HEK293 (cell line): ENCODE measurements around the gene IRF3.

Experiments used
- MZF1 ChIP-seq: fragments of 450-650 bp; formaldehyde crosslinking; IDR thresholded peaks from 2 replicates; pipeline ENCODE4 v1.5.1; 2017; ENCODE audit warnings: missing biosample characterization, missing genetic modification characterization, borderline replicate concordance
- REST ChIP-seq: fragments of 450-650 bp; formaldehyde crosslinking; IDR thresholded peaks from 2 replicates; pipeline ENCODE4 v1.5.1; 2016; ENCODE audit warnings: missing biosample characterization, missing genetic modification characterization
- TCF7L2 ChIP-seq: IDR thresholded peaks from 2 replicates; pipeline ENCODE4 v1.6.1; 2011; ENCODE audit warnings: low read depth, mild to moderate bottlenecking, inconsistent platforms, low read length, moderate library complexity, borderline replicate concordance
- YY1 ChIP-seq: fragments of 450-650 bp; formaldehyde crosslinking; IDR thresholded peaks from 2 replicates; pipeline ENCODE4 v1.5.1; 2018; ENCODE audit warnings: missing biosample characterization, missing genetic modification characterization
- ZBTB1 ChIP-seq: fragments of 450-650 bp; formaldehyde crosslinking; IDR thresholded peaks from 2 replicates; pipeline ENCODE4 v1.5.1; 2016; ENCODE audit warnings: missing biosample characterization, missing genetic modification characterization
- ZBTB21 ChIP-seq: fragments of 450-650 bp; formaldehyde crosslinking; IDR thresholded peaks from 2 replicates; pipeline ENCODE4 v1.5.1; 2017; ENCODE audit warnings: missing biosample characterization, missing genetic modification characterization
- ZBTB26 ChIP-seq: fragments of 450-650 bp; formaldehyde crosslinking; optimal IDR thresholded peaks from 2 replicates; pipeline ENCODE3; 2016; ENCODE audit warnings: missing biosample characterization, mild to moderate bottlenecking, missing genetic modification characterization
- ZBTB6 ChIP-seq: fragments of 450-650 bp; formaldehyde crosslinking; IDR thresholded peaks from 2 replicates; pipeline ENCODE4 v1.5.1; 2017; ENCODE audit warnings: missing biosample characterization, missing genetic modification characterization
- ZBTB7A ChIP-seq: fragments of 450-650 bp; formaldehyde crosslinking; IDR thresholded peaks from 2 replicates; pipeline ENCODE4 v1.5.1; 2016; ENCODE audit warnings: low read depth, missing biosample characterization, missing genetic modification characterization
- ZNF292 ChIP-seq: fragments of 450-650 bp; formaldehyde crosslinking; IDR thresholded peaks from 2 replicates; pipeline ENCODE4 v1.5.1; 2016; ENCODE audit warnings: low read depth, missing biosample characterization, missing genetic modification characterization, borderline replicate concordance
- ZNF626 ChIP-seq: fragments of 450-650 bp; sonication (Bioruptor Pico); formaldehyde crosslinking; IDR thresholded peaks from 2 replicates; pipeline ENCODE4 v1.5.1; 2018; ENCODE audit warnings: missing biosample characterization, missing genetic modification characterization, inconsistent platforms
- TF ChIP-seq, protein P1 (sequence below): fragments of 450-650 bp; formaldehyde crosslinking; IDR thresholded peaks from 2 replicates; pipeline ENCODE4 v1.5.1; 2016; ENCODE audit warnings: missing biosample characterization, missing genetic modification characterization

DNA sequence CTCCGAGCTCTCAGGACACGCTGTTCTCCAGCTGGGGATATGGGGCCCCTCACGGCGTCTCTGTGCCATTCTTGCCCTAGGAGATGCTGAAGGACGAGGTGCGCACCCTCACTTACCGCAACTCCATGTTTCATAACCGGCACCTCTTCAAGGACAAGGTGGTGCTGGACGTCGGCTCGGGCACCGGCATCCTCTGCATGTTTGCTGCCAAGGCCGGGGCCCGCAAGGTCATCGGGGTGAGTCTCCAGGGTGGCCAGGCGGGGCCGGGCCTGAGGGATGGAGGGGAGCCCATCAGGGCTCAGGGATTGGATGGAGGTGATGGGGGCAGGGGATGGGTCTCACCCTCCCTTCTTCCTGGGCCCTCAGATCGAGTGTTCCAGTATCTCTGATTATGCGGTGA, 16.2 kb upstream of the IRF3 start:
- TF ChIP-seq ZBTB6 (tag by site-specific recombination) (no peak), ZBTB1 (tag by site-specific recombination) (no peak), YY1 (tag by site-specific recombination) (no peak), ZNF292 (tag by site-specific recombination) (no peak), ZBTB7A (tag by site-specific recombination) (no peak), MZF1 (tag by site-specific recombination) (no peak), TCF7L2 (no peak), ZBTB21 (tag by site-specific recombination) (no peak), ZNF626 (tag by site-specific recombination) (no peak), ZBTB26 (tag by site-specific recombination) (no peak), REST (no peak)
- TF ChIP-seq, protein P1, sequence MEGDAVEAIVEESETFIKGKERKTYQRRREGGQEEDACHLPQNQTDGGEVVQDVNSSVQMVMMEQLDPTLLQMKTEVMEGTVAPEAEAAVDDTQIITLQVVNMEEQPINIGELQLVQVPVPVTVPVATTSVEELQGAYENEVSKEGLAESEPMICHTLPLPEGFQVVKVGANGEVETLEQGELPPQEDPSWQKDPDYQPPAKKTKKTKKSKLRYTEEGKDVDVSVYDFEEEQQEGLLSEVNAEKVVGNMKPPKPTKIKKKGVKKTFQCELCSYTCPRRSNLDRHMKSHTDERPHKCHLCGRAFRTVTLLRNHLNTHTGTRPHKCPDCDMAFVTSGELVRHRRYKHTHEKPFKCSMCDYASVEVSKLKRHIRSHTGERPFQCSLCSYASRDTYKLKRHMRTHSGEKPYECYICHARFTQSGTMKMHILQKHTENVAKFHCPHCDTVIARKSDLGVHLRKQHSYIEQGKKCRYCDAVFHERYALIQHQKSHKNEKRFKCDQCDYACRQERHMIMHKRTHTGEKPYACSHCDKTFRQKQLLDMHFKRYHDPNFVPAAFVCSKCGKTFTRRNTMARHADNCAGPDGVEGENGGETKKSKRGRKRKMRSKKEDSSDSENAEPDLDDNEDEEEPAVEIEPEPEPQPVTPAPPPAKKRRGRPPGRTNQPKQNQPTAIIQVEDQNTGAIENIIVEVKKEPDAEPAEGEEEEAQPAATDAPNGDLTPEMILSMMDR (tag by site-specific recombination) = no peak
